ENCODE results near the gene FAM184B.

- TF ChIP-seq CTCF (IDR thresholded peaks at IDR 0.05) (no peak), EP300 (IDR thresholded peaks at IDR 0.05; ENCODE audit: low read depth) (no peak), POLR2A (IDR thresholded peaks at IDR 0.05) (no peak), POLR2AphosphoS5 (IDR thresholded peaks at IDR 0.05) (no peak)
Observed at GRCh38 chr4:17708992-17709762, 72.2 kb downstream of the FAM184B start.

Measured in transverse colon (tissue), 4 donors.